PFSK-1 (cell line): ENCODE data around the gene CALB2.

Experiments used
- FOXP2 ChIP-seq: optimal IDR thresholded peaks from 2 replicates; pipeline ENCODE3; 2011; ENCODE audit warnings: borderline replicate concordance, control low read depth, inconsistent platforms; ENCODE audit not compliant: insufficient read depth; ENCODE audit errors: extremely low read length, extremely low read depth
- POLR2AphosphoS5 ChIP-seq: IDR thresholded peaks from 2 replicates; pipeline ENCODE4 v1.6.1; 2012; ENCODE audit warnings: low read depth, mild to moderate bottlenecking, control low read depth, low read length, moderate library complexity
- REST ChIP-seq, 2 experiments: IDR thresholded peaks; 2 replicates each; pipeline versions ENCODE4 v1.6.1 to v1.8.0; 2011 to 2012; ENCODE audit warnings: low read depth in 2 of 2, low read length in 2 of 2, control low read depth in 1 of 2, inconsistent platforms in 1 of 2, mild to moderate bottlenecking in 1 of 2, moderate library complexity in 1 of 2; ENCODE audit not compliant: insufficient read depth in 1 of 2
- SIN3A ChIP-seq: IDR thresholded peaks from 2 replicates; pipeline ENCODE4 v1.6.1; 2012; ENCODE audit warnings: mild to moderate bottlenecking, low read length, moderate library complexity, borderline replicate concordance; ENCODE audit not compliant: insufficient read depth
- TAF1 ChIP-seq: IDR thresholded peaks from 2 replicates; pipeline ENCODE4 v1.6.1; 2012; ENCODE audit warnings: low read length, control low read depth, borderline replicate concordance; ENCODE audit not compliant: insufficient read depth

Gene CALB2

GRCh38 chr16:71428385-71428784 is 69.9 kb downstream of the CALB2 start:
- no peak for TF ChIP-seq TAF1
- no peak for TF ChIP-seq SIN3A
- TF ChIP-seq POLR2AphosphoS5 = no peak
- no peak for TF ChIP-seq FOXP2
- no peak for TF ChIP-seq REST (IDR thresholded peaks at IDR 0.05; ENCODE audit: insufficient read depth in 1 of 2, low read depth in 2 of 2, low read length in 2 of 2)

- TF ChIP-seq REST (IDR thresholded peaks at IDR 0.05; ENCODE audit: insufficient read depth in 1 of 2, low read depth in 2 of 2, low read length in 2 of 2) = no peak
- no peak for TF ChIP-seq SIN3A
- TF ChIP-seq POLR2AphosphoS5 = no peak
- no peak for TF ChIP-seq FOXP2
- TF ChIP-seq TAF1 = no peak
Measured at GRCh38 chr16:71428883-71429282, 70.4 kb downstream of the CALB2 start.

GRCh38 chr16:71429581-71429980 is 71.1 kb downstream of the CALB2 start:
- TF ChIP-seq REST (IDR thresholded peaks at IDR 0.05; ENCODE audit: insufficient read depth in 1 of 2, low read depth in 2 of 2, low read length in 2 of 2) = no peak
- no peak for TF ChIP-seq FOXP2
- no peak for TF ChIP-seq POLR2AphosphoS5
- TF ChIP-seq SIN3A = no peak
- TF ChIP-seq TAF1 = no peak

GRCh38 chr16:71430744-71431143 is 72.2 kb downstream of the CALB2 start:
- TF ChIP-seq TAF1 = no peak
- TF ChIP-seq REST (IDR thresholded peaks at IDR 0.05; ENCODE audit: insufficient read depth in 1 of 2, low read depth in 2 of 2, low read length in 2 of 2) = no peak
- TF ChIP-seq POLR2AphosphoS5 = no peak
- no peak for TF ChIP-seq SIN3A
- TF ChIP-seq FOXP2 = no peak

- TF ChIP-seq TAF1 (no peak), REST (IDR thresholded peaks at IDR 0.05; ENCODE audit: insufficient read depth in 1 of 2, low read depth in 2 of 2, low read length in 2 of 2) (no peak), SIN3A (no peak), FOXP2 (no peak), POLR2AphosphoS5 (no peak)
Measured at GRCh38 chr16:71431176-71431575, 72.7 kb downstream of the CALB2 start.
